Neural cell (in vitro differentiated cells): ENCODE data around the gene LPIN1. TPM values are rescaled to one million over a fixed set of nuclear protein-coding genes. Genes with fewer than 3 reads are reported as not detected.
"Not testable (repeated sequence)": the region's sequence is repeated elsewhere in the genome, so short reads cannot be mapped to it uniquely, and the experiment has no call there.

ENCODE experiments used
- H2AFZ ChIP-seq: fragments of 200-600, 300-800 bp; sonication (generic), shearing (Covaris generic); 2 replicates; pipeline ENCODE4 v1.6.0; 2014; ENCODE audit warnings: low read depth, mild to moderate bottlenecking, antibody characterized with exemption, low read length, moderate library complexity
- H3F3A ChIP-seq: fragments of 200-600 bp; shearing (Covaris generic); 2 replicates; pipeline ENCODE4 v1.6.1; 2016; ENCODE audit warnings: mild to moderate bottlenecking, moderate library complexity, mixed read lengths, antibody characterized with exemption, low read length; ENCODE audit not compliant: insufficient read depth, poor library complexity, severe bottlenecking
- H3K27ac ChIP-seq: fragments of 200-600, 300-800 bp; sonication (generic), shearing (Covaris generic); 2 replicates; pipeline ENCODE4 v1.5.1; 2014; ENCODE audit warnings: mild to moderate bottlenecking, low read length, moderate library complexity
- H3K27me3 ChIP-seq: fragments of 300-800, 200-600 bp; sonication (generic), shearing (Covaris generic); 2 replicates; pipeline ENCODE4 v1.6.0; 2014; ENCODE audit warnings: mild to moderate bottlenecking, low read depth, low read length, moderate library complexity; ENCODE audit not compliant: insufficient read depth
- H3K36me3 ChIP-seq: fragments of 300-800, 200-600 bp; sonication (generic), shearing (Covaris generic); 2 replicates; pipeline ENCODE4 v1.5.1; 2014; ENCODE audit warnings: mild to moderate bottlenecking, antibody characterized with exemption, low read length, moderate library complexity; ENCODE audit not compliant: insufficient read depth
- H3K4me2 ChIP-seq: fragments of 300-800, 200-600 bp; sonication (generic), shearing (Covaris generic); 2 replicates; pipeline ENCODE4 v1.6.0; 2014; ENCODE audit warnings: mild to moderate bottlenecking, low read length
- H3K4me3 ChIP-seq: fragments of 300-800, 200-600 bp; sonication (generic), shearing (Covaris generic); 2 replicates; pipeline ENCODE4 v1.5.1; 2014; ENCODE audit warnings: mild to moderate bottlenecking, low read length, moderate library complexity
- H3K79me2 ChIP-seq: fragments of 200-600 bp; shearing (Covaris generic); replicated peaks from 2 replicates; pipeline ENCODE4 v1.6.0; 2014; ENCODE audit warnings: mild to moderate bottlenecking, low read length, moderate library complexity; ENCODE audit not compliant: insufficient read depth
- H3K9ac ChIP-seq: fragments of 300-800, 200-600 bp; sonication (generic), shearing (Covaris generic); 2 replicates; pipeline ENCODE4 v1.6.1; 2016; ENCODE audit warnings: mild to moderate bottlenecking, low read length, mixed read lengths
- H3K9me2 ChIP-seq: fragments of 200-600 bp; shearing (Covaris generic); 2 replicates; pipeline ENCODE4 v1.6.1; 2016; ENCODE audit warnings: mild to moderate bottlenecking, low read length, mixed read lengths; ENCODE audit not compliant: insufficient read depth
- H3K9me3 ChIP-seq: fragments of 200-600, 300-800 bp; sonication (generic), shearing (Covaris generic); 2 replicates; pipeline ENCODE4 v1.6.1; 2016; ENCODE audit warnings: mild to moderate bottlenecking, mixed run types, low read length, moderate library complexity, mixed read lengths
- H4K20me1 ChIP-seq: fragments of 200-600 bp; shearing (Covaris generic); 2 replicates; pipeline ENCODE4 v1.6.1; 2016; ENCODE audit warnings: mild to moderate bottlenecking, mixed run types; ENCODE audit not compliant: insufficient read depth
- CTCF ChIP-seq: fragments of 450-650 bp; IDR thresholded peaks from 2 replicates; pipeline ENCODE4 v1.5.1; 2014; ENCODE audit warnings: antibody characterized with exemption, mild to moderate bottlenecking, moderate library complexity; ENCODE audit not compliant: poor library complexity, severe bottlenecking
- EP300 ChIP-seq: fragments of 450-650 bp; conservative IDR thresholded peaks from 2 replicates; pipeline ENCODE4 v1.6.1; 2014; ENCODE audit warnings: antibody characterized with exemption, mild to moderate bottlenecking, moderate library complexity; ENCODE audit not compliant: poor library complexity, severe bottlenecking
- EZH2 ChIP-seq: fragments of 200-600, 300-800 bp; shearing (Covaris generic), sonication (generic); IDR thresholded peaks from 2 replicates; pipeline ENCODE4 v1.6.1; 2014; ENCODE audit warnings: antibody characterized with exemption, low read length, borderline replicate concordance, mild to moderate bottlenecking; ENCODE audit not compliant: insufficient read depth, poor library complexity, severe bottlenecking
- MXI1 ChIP-seq: fragments of 450-650 bp; conservative IDR thresholded peaks from 2 replicates; pipeline ENCODE4 v1.6.1; 2014; ENCODE audit warnings: antibody characterized with exemption, mild to moderate bottlenecking; ENCODE audit not compliant: poor library complexity, severe bottlenecking
- POLR2AphosphoS5 ChIP-seq: IDR thresholded peaks from 2 replicates; pipeline ENCODE4 v1.6.1; 2012
- RAD21 ChIP-seq: fragments of 450-650 bp; conservative IDR thresholded peaks from 2 replicates; pipeline ENCODE4 v1.6.1; 2014; ENCODE audit warnings: antibody characterized with exemption, mild to moderate bottlenecking, moderate library complexity
- SMC3 ChIP-seq: fragments of 450-650 bp; conservative IDR thresholded peaks from 2 replicates; pipeline ENCODE4 v1.6.1; 2014; ENCODE audit warnings: antibody characterized with exemption, mild to moderate bottlenecking, moderate library complexity; ENCODE audit not compliant: poor library complexity
- TAF1 ChIP-seq: IDR thresholded peaks from 2 replicates; pipeline ENCODE4 v1.6.1; 2012; ENCODE audit warnings: low read depth
- polyA plus RNA-seq: library from polyadenylated mRNA; depleted of rRNA; stranded (reverse); fragments of >200 nt; gene quantifications from 2 replicates; pipeline ENCODE4 v1.2.3, GENCODE V29; 2014
- TF ChIP-seq, protein P1 (sequence below): IDR thresholded peaks from 2 replicates; pipeline ENCODE4 v1.6.1; 2012; ENCODE audit warnings: borderline replicate concordance

Gene LPIN1
- polyA plus RNA-seq, 1 donor from 2014 or later, result 47.5 TPM

GRCh38 chr2:11758647-11759046, 12.2 kb downstream of the LPIN1 start:
- no peaks in the 10 kb centered on the region for H3K27me3 ChIP-seq
- no peaks in the 10 kb centered on the region for H3K9me2 ChIP-seq
- no peak overlapping the region for H3K4me2 ChIP-seq
- no peaks in the 10 kb centered on the region for H3K36me3 ChIP-seq
- no peak overlapping the region for H3K4me3 ChIP-seq
- TF ChIP-seq EZH2 (no peak), SMC3 (no peak), POLR2AphosphoS5 (no peak), EP300 (no peak), MXI1 (no peak), CTCF (no peak), TAF1 (no peak), RAD21 (no peak)
- TF ChIP-seq, protein P1, sequence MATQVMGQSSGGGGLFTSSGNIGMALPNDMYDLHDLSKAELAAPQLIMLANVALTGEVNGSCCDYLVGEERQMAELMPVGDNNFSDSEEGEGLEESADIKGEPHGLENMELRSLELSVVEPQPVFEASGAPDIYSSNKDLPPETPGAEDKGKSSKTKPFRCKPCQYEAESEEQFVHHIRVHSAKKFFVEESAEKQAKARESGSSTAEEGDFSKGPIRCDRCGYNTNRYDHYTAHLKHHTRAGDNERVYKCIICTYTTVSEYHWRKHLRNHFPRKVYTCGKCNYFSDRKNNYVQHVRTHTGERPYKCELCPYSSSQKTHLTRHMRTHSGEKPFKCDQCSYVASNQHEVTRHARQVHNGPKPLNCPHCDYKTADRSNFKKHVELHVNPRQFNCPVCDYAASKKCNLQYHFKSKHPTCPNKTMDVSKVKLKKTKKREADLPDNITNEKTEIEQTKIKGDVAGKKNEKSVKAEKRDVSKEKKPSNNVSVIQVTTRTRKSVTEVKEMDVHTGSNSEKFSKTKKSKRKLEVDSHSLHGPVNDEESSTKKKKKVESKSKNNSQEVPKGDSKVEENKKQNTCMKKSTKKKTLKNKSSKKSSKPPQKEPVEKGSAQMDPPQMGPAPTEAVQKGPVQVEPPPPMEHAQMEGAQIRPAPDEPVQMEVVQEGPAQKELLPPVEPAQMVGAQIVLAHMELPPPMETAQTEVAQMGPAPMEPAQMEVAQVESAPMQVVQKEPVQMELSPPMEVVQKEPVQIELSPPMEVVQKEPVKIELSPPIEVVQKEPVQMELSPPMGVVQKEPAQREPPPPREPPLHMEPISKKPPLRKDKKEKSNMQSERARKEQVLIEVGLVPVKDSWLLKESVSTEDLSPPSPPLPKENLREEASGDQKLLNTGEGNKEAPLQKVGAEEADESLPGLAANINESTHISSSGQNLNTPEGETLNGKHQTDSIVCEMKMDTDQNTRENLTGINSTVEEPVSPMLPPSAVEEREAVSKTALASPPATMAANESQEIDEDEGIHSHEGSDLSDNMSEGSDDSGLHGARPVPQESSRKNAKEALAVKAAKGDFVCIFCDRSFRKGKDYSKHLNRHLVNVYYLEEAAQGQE, result no peak
- H3K79me2 ChIP-seq, result peaks cover 32% of the 10 kb centered on the region
- no peaks in the 10 kb centered on the region for H3K9me3 ChIP-seq
- H2AFZ ChIP-seq, result no peak overlapping the region
- H4K20me1 ChIP-seq, result no peaks in the 10 kb centered on the region
- no peak overlapping the region for H3K9ac ChIP-seq
- H3K27ac ChIP-seq, result no peak overlapping the region
- no peaks in the 10 kb centered on the region for H3F3A ChIP-seq

GRCh38 chr2:11759182-11759975, 12.9 kb downstream of the LPIN1 start:
- not testable (repeated sequence) for H3F3A ChIP-seq, H3K4me2 ChIP-seq, H3K9me2 ChIP-seq, H3K27me3 ChIP-seq, H3K9me3 ChIP-seq, H3K36me3 ChIP-seq, H3K27ac ChIP-seq, H3K4me3 ChIP-seq, H4K20me1 ChIP-seq, H3K9ac ChIP-seq, H2AFZ ChIP-seq
- H3K79me2 ChIP-seq, result peaks cover 27% of the 10 kb centered on the region
